ENCODE data around the gene MAML2.

Gene MAML2

GRCh38 chr11:96084610-96085318 lies 258.2 kb downstream of the MAML2 start:
- DNase-seq (ENCODE audit: extremely low read depth, low read depth), result no peak
- TF ChIP-seq CTCF (IDR thresholded peaks at IDR 0.05; ENCODE audit: low read depth, low read length), result no peak

- no peak for DNase-seq (ENCODE audit: extremely low read depth, low read depth)
- no peak for TF ChIP-seq CTCF (IDR thresholded peaks at IDR 0.05; ENCODE audit: low read depth, low read length)
Observed at GRCh38 chr11:96082936-96083335, 260.1 kb downstream of the MAML2 start.

- TF ChIP-seq CTCF (IDR thresholded peaks at IDR 0.05; ENCODE audit: low read depth, low read length), result no peak
- no peak for DNase-seq (ENCODE audit: extremely low read depth, low read depth)
Observed at GRCh38 chr11:96082002-96082899, 260.7 kb downstream of the MAML2 start.

- TF ChIP-seq CTCF (IDR thresholded peaks at IDR 0.05; ENCODE audit: low read depth, low read length), result no peak
- no peak for DNase-seq (ENCODE audit: extremely low read depth, low read depth)
Observed at GRCh38 chr11:96081561-96081960, 261.4 kb downstream of the MAML2 start.

GRCh38 chr11:96079691-96080090 lies 263.3 kb downstream of the MAML2 start:
- no peak for TF ChIP-seq CTCF (IDR thresholded peaks at IDR 0.05; ENCODE audit: low read depth, low read length)
- DNase-seq (ENCODE audit: extremely low read depth, low read depth), result no peak

- TF ChIP-seq CTCF (IDR thresholded peaks at IDR 0.05; ENCODE audit: low read depth, low read length), result no peak
- DNase-seq (ENCODE audit: extremely low read depth, low read depth), result no peak
Observed at GRCh38 chr11:96075532-96075959, 267.4 kb downstream of the MAML2 start.
